Urinary bladder (tissue), 4 donors: ENCODE data around the gene NR2E3. TPM values are rescaled to one million over a fixed set of nuclear protein-coding genes. Genes with fewer than 3 reads are reported as not detected.

Experiments used
- DNase-seq: peaks from one replicate; pipeline ENCODE4 v3.0.0-alpha.2; 2015; ENCODE audit errors: extremely low spot score
- H3K27ac ChIP-seq: one replicate; pipeline ENCODE4 v1.5.1; 2013; ENCODE audit warnings: low read depth, mild to moderate bottlenecking, moderate library complexity
- H3K36me3 ChIP-seq: one replicate; pipeline ENCODE4 v1.6.1; 2013; ENCODE audit warnings: mild to moderate bottlenecking, moderate library complexity; ENCODE audit not compliant: insufficient read depth
- H3K4me1 ChIP-seq: one replicate; pipeline ENCODE4 v1.6.1; 2013; ENCODE audit warnings: mild to moderate bottlenecking, moderate library complexity; ENCODE audit not compliant: insufficient read depth
- H3K4me3 ChIP-seq: one replicate; pipeline ENCODE4 v1.5.1; 2013; ENCODE audit warnings: low read depth, low read length
- WGBS: extraction: QIAGEN DNeasy Blood & Tissue Kit; methylation state at CpG from one replicate; pipeline ENCODE4 v1.1.7; 2013; 5-methylcytosine and 5-hydroxymethylcytosine counted together
- polyA plus RNA-seq: library from polyadenylated mRNA; stranded (reverse); fragments of 200-250 nt; gene quantifications from one replicate; pipeline ENCODE4 v1.2.3, GENCODE V29; 2013
- total RNA-seq: library from RNA; depleted of rRNA; stranded (reverse); fragments of >200 nt; gene quantifications from one replicate; pipeline ENCODE4 v1.2.3, GENCODE V29; 2014
- donor health status: healthy with polysubstance abuse.
- donor health status: healthy.

NR2E3 gene
- total and polyA plus RNA-seq, 2 donors, result 0.06 to 2.3 TPM

GRCh38 chr15:71802770-71803169, 7.6 kb upstream of the NR2E3 start:
- H3K36me3 ChIP-seq, result no peaks in the 10 kb centered on the region

GRCh38 chr15:71804226-71804625, 6.1 kb upstream of the NR2E3 start:
- no peaks in the 10 kb centered on the region for H3K36me3 ChIP-seq
- peaks cover 3% of the 10 kb centered on the region for H3K4me1 ChIP-seq
- no peak for DNase-seq
- no peak overlapping the region for H3K4me3 ChIP-seq
- WGBS, result 71% methylated on average over 5 of the region's 5 CpGs
- H3K27ac ChIP-seq, result no peak overlapping the region

More at GRCh38 chr15:71802770-71803169, 7.6 kb upstream of the NR2E3 start:
- no peak overlapping the region for H3K4me3 ChIP-seq
- peaks cover 3% of the 10 kb centered on the region for H3K4me1 ChIP-seq
- DNase-seq, result no peak
- 73% methylated on average over 21 of the region's 21 CpGs for WGBS
- H3K27ac ChIP-seq, result no peak overlapping the region

- 76% methylated on average over 6 of the region's 6 CpGs for WGBS
- H3K27ac ChIP-seq, result no peak overlapping the region
These were observed 5.5 kb upstream of the NR2E3 start for GRCh38 chr15:71804695-71805470.

GRCh38 chr15:71806452-71806931, 3.9 kb upstream of the NR2E3 start:
- Histone ChIP-seq H3K4me3 (no peak overlapping the region), H3K4me1 (peaks cover 3% of the 10 kb centered on the region), H3K36me3 (no peaks in the 10 kb centered on the region), H3K27ac (no peak overlapping the region)
- DNase-seq, result no peak
- WGBS, result 41% methylated on average over 7 of the region's 7 CpGs

More at GRCh38 chr15:71804695-71805470, 5.5 kb upstream of the NR2E3 start:
- peaks cover 3% of the 10 kb centered on the region for H3K4me1 ChIP-seq
- no peak for DNase-seq
- H3K36me3 ChIP-seq, result no peaks in the 10 kb centered on the region
- H3K4me3 ChIP-seq, result no peak overlapping the region

DNA sequence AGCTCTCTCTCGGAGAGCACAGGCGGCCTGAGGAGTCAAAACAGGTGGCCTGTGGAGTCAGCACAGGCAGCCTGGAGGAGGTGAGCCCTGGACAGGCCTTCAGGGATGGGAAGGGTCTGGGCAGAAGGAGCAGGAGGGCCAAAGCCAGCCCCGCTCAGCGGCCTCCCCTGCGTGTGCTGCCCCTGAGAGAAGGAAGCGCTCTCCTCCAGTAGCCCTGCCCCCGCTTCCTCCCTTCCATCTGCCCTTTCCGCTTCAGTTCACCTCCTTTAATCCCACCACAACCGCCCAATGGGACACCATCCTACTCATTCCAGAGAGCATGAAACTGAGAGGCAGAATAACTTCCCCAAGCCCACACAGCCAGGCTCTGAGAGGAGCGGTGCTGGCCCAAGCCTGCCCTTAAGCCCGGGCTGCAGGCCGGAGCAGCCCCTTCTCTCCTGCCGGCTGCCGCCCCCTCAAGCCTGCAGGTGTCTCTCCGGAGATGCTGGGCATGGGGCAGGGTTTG, 3.2 kb upstream of the NR2E3 start:
- no peak for DNase-seq
- no peaks in the 10 kb centered on the region for H3K36me3 ChIP-seq
- H3K4me1 ChIP-seq, result peaks cover 3% of the 10 kb centered on the region
- 80% methylated on average over 15 of the region's 15 CpGs for WGBS
- H3K4me3 ChIP-seq, result no peak overlapping the region
- H3K27ac ChIP-seq, result no peak overlapping the region

DNA sequence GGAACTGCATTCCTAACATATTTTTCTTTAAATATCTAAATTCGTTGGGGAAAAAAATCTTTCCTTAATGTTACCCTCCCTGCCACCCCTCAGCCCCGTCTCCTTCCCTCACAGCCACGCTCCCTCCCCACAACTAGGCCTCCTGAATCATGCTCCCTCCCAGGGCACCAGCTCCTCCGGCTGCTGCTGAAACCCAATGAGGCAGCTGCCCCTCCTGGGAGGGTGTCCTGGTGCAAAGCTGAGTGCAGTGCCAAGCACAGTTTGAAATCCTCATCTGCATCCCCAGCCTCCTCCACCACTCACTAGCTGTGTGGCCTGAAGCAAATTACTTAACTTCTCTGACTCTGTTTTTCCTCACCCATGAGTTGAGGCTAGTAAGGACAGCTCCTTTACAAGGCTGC, 2.7 kb upstream of the NR2E3 start:
- Histone ChIP-seq H3K36me3 (no peaks in the 10 kb centered on the region), H3K4me1 (peaks cover 3% of the 10 kb centered on the region), H3K4me3 (no peak overlapping the region), H3K27ac (no peak overlapping the region)
- WGBS, result 56% methylated on average over 4 of the region's 4 CpGs
- no peak for DNase-seq

DNA sequence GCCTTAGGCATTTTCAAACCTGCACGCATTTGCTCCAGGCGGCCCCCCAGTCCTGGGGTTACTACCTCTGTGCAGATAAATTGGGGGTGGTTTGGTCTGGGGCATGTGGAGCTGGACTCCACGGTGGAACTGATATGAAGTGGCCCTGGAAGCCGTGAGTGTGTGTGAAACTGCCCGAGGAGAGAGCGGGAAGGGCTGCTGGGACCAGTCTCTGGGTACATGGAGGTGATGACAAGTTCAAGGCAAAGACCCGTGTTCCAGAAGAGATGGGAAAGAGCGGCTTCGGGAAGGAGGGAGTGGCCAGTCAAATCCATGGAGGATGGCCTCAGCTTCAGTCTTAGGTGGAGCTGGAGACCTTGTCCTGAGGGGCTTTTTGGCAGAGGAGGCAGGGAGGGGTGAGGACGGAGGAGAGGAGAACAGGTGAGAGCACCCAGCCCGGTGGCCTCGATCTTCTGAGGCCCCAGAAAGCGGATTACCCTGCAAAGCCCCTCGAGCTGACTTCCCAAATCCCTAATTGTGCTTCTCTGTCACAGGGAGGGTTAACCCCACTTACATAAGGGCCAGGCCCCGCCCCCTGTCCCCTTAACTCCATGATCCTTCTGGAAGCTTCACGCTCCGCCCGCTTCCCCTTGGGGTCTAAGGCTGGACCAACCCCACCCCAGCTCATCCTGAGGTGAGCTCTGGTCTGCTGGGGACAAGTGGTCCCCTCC, 1.9 kb upstream of the NR2E3 start:
- 78% methylated on average over 18 of the region's 18 CpGs for WGBS
- Histone ChIP-seq H3K36me3 (no peaks in the 10 kb centered on the region), H3K4me1 (peaks cover 3% of the 10 kb centered on the region), H3K4me3 (no peak overlapping the region), H3K27ac (no peak overlapping the region)
- no peak for DNase-seq

DNA sequence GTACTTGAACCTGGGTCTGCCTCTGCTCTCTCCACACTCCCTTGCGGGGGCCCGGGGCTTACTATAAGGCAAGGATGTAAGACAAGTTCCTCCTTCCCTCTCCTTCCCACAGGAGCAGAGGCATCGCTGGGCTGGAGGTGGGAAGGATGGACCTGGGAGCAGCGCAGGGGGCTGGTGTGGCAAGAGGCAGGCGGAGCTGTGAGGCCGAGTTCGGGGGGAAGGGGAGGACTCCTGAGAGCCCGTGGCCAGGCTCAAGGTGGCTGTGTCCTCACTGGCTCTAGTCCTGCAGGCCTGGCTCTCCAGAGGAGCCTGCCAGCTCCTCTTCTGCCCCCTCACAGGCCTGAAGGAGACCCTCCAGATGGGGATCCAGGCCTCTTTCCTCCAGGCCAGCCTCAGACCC, 1.0 kb upstream of the NR2E3 start:
- Histone ChIP-seq H3K4me1 (peaks cover 3% of the 10 kb centered on the region), H3K27ac (no peak overlapping the region), H3K4me3 (no peak overlapping the region), H3K36me3 (no peaks in the 10 kb centered on the region)
- DNase-seq, result no peak
- WGBS, result 83% methylated on average over 8 of the region's 8 CpGs

DNA sequence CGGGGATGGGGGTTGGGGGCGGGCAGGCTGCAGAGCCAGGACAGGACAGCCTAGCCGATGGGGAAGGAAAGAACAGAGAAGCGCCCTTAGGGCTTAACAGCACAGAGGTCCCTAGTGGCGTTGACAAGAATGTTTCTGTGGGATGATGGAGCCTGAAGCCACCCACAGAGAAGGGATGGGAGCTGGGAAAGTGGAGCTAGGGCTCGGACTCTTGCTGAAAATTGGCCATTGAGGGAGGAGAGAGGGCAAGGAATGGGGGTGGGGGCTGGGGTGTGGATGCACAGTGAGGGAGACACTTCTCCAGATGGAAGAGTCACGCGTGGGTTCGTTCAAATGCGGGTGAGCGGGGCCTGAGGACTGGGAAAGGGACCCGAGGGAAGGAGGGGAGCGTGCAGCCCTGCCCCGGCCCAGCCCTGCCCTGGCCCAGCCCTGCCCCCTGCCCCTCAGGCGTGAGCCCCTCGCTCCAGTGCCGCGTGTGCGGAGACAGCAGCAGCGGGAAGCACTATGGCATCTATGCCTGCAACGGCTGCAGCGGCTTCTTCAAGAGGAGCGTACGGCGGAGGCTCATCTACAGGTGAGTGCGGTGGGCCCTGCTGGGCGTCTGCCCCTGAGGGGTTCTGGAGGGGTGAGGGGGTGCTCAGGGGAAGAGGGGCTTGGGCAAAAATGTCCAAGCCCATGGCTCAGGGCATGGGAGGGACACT, 832 bp downstream of the NR2E3 start:
- Histone ChIP-seq H3K4me3 (no peak overlapping the region), H3K4me1 (peaks cover 3% of the 10 kb centered on the region), H3K27ac (no peak overlapping the region), H3K36me3 (no peaks in the 10 kb centered on the region)
- WGBS, result 85% methylated on average over 27 of the region's 27 CpGs
- no peak for DNase-seq

DNA sequence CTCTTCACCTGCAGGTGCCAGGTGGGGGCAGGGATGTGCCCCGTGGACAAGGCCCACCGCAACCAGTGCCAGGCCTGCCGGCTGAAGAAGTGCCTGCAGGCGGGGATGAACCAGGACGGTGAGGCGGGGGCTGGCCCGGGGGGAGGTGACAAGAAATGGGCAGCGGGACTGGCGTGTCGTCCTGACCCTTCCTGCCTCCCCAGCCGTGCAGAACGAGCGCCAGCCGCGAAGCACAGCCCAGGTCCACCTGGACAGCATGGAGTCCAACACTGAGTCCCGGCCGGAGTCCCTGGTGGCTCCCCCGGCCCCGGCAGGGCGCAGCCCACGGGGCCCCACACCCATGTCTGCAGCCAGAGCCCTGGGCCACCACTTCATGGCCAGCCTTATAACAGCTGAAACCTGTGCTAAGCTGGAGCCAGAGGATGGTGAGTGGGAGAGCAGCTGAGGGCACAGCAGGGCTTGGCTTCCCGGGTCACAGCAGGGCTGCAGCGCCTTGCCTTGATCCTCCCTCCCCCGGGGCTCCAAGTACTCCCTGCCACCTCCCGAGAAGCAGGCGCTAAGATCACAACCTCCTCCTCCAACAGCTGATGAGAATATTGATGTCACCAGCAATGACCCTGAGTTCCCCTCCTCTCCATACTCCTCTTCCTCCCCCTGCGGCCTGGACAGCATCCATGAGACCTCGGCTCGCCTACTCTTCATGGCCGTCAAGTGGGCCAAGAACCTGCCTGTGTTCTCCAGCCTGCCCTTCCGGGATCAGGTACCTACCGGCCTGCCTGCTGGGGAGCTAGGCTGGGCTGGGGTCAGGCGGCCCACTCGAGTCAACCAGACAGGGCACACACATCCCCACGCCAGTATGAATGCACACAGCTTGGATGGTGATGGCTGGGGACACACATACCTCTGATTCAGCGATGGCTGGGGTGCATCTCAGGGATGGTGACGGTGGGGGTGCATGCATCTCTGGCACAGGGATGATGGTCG, 1.7 kb downstream of the NR2E3 start:
- Histone ChIP-seq H3K4me3 (no peak overlapping the region), H3K27ac (no peak overlapping the region), H3K4me1 (no peaks in the 10 kb centered on the region), H3K36me3 (no peaks in the 10 kb centered on the region)
- WGBS, result 93% methylated on average over 38 of the region's 38 CpGs
- no peak for DNase-seq

GRCh38 chr15:71812966-71813722, 2.8 kb downstream of the NR2E3 start:
- WGBS, result 88% methylated on average over 16 of the region's 16 CpGs
- no peak overlapping the region for H3K4me3 ChIP-seq
- DNase-seq, result no peak
- no peak overlapping the region for H3K27ac ChIP-seq
- H3K36me3 ChIP-seq, result no peaks in the 10 kb centered on the region
- H3K4me1 ChIP-seq, result no peaks in the 10 kb centered on the region
